Body of pancreas (tissue), 4 donors: ENCODE results near the gene SHC4. TPM values are rescaled to one million over a fixed set of nuclear protein-coding genes. Genes with fewer than 3 reads are reported as not detected.

Experiments used
- ATAC-seq: fragments of 150-250 bp; one replicate; pipeline ENCODE4 v1.9.1; 2016
- DNase-seq, 4 donors: peaks; one replicate each; pipeline ENCODE4 v3.0.0-alpha.2; 2019
- H3K27ac ChIP-seq, 4 donors: fragments of 200-600 bp; sonication (generic); 1 replicate in 3 of 4; 2 replicates in 1 of 4; pipeline versions ENCODE4 v1.5.1 to v1.6.1; 2016 to 2019; ENCODE audit warnings: mild to moderate bottlenecking in 1 of 4, mixed read lengths in 1 of 4, moderate library complexity in 1 of 4
- H3K27me3 ChIP-seq, 2 donors: fragments of 200-600 bp; sonication (generic); one replicate each; pipeline ENCODE4 v1.6.0; 2016; ENCODE audit warnings: mild to moderate bottlenecking in 1 of 2
- H3K36me3 ChIP-seq, 2 donors: fragments of 200-600 bp; sonication (generic); replicated peaks in 1 of 2; 2 replicates each; pipeline ENCODE4 v1.5.1; 2016; ENCODE audit warnings: low read depth in 2 of 2; ENCODE audit not compliant: insufficient read depth in 1 of 2
- H3K4me1 ChIP-seq: fragments of 200-600 bp; sonication (generic); one replicate; pipeline ENCODE4 v1.6.0; 2016
- H3K4me3 ChIP-seq, 2 donors: fragments of 200-600 bp; sonication (generic); 1 replicate in 1 of 2; 2 replicates in 1 of 2; pipeline ENCODE4 v1.5.1; 2016 to 2019
- H3K9me3 ChIP-seq, 3 donors: fragments of 200-600 bp; sonication (generic); 1 replicate in 2 of 3; 2 replicates in 1 of 3; pipeline ENCODE4 v1.5.1; 2016
- POLR2A ChIP-seq, 3 donors: fragments of 450-650 bp; IDR thresholded peaks; one replicate each; pipeline ENCODE4 v1.6.1; 2016; ENCODE audit warnings: antibody characterized with exemption in 3 of 3, mild to moderate bottlenecking in 2 of 3
- WGBS, 2 donors: methylation state at CpG; one replicate each; pipeline ENCODE4 v1.1.5; 2017; 5-methylcytosine and 5-hydroxymethylcytosine counted together
- intact Hi-C: fragments of 100-400 bp; cut with DNase I; formaldehyde crosslinking; loops from one replicate; pipeline ENCODE4 v1.15.1; 2023
- total RNA-seq, 2 donors: library from RNA; depleted of rRNA; stranded (reverse); fragments of >200 nt; gene quantifications; one replicate each; pipeline ENCODE4 v1.1.0, GENCODE V29; 2016
- TF ChIP-seq, protein P1 (sequence below), 7 experiments: fragments of 450-650 bp in 4 of 7; fragments of 200-600 bp in 3 of 7; sonication (generic) in 3 of 7; IDR thresholded peaks; one replicate each; pipeline ENCODE4 v1.5.1; 2016 to 2019; ENCODE audit warnings: antibody characterized with exemption in 7 of 7

SHC4 gene
- total RNA-seq, 2 donors from 2014 or later = 0.78 TPM; not detected in 1

DNA sequence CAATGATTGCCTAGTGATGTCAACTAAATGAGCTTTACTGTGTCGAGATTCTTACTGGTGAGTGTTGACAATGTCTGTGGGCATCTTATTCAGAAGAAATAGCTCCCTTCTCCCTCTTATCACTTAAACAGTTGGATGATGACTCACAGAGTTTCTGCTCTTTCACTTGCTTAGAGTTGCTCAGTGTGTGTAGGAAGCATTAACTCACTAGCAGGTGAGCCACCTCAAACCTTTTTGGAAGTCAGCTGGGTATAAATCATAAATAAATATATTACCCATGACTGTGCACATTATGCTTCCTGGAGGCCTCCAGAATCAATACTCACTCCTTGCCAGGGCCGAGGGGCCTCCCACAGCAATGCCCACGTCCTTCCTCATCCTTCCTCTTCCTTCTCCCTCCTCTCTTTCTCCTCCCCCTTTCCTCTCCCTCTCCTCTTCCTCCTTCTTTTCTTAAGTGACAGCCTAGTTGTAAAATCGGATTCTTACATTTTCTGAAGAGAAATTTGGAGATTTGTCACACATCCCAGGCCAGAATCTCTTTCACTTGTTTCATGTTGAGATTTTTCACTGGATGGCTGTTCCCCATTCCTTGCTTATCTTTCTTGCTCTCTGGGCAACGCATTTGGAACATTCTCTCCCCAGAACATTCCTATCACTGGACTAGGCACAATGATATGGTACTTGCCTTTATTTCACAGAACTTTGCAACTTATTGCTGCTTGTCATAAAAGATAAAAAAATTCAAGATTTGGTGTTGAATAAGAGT, 17.5 kb downstream of the SHC4 start:
- Histone ChIP-seq H3K4me3 (no peak overlapping the region), H3K4me1 (no peaks in the 10 kb centered on the region), H3K36me3 (no peaks in the 10 kb centered on the region), H3K9me3 (no peaks in the 10 kb centered on the region), H3K27ac (peak overlapping the region in 2 of 4 donors; percentile 24), H3K27me3 (no peaks in the 10 kb centered on the region)
- 19% methylated on average over 5 of the region's 5 CpGs for WGBS, 2 donors
- peak; percentile 64 for ATAC-seq
- no peak for DNase-seq
- intact Hi-C loops = no loop called here
- no peak for TF ChIP-seq POLR2A (IDR thresholded peaks at IDR 0.05)
- TF ChIP-seq, protein P1, sequence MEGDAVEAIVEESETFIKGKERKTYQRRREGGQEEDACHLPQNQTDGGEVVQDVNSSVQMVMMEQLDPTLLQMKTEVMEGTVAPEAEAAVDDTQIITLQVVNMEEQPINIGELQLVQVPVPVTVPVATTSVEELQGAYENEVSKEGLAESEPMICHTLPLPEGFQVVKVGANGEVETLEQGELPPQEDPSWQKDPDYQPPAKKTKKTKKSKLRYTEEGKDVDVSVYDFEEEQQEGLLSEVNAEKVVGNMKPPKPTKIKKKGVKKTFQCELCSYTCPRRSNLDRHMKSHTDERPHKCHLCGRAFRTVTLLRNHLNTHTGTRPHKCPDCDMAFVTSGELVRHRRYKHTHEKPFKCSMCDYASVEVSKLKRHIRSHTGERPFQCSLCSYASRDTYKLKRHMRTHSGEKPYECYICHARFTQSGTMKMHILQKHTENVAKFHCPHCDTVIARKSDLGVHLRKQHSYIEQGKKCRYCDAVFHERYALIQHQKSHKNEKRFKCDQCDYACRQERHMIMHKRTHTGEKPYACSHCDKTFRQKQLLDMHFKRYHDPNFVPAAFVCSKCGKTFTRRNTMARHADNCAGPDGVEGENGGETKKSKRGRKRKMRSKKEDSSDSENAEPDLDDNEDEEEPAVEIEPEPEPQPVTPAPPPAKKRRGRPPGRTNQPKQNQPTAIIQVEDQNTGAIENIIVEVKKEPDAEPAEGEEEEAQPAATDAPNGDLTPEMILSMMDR (IDR thresholded peaks at IDR 0.05) = no peak

DNA sequence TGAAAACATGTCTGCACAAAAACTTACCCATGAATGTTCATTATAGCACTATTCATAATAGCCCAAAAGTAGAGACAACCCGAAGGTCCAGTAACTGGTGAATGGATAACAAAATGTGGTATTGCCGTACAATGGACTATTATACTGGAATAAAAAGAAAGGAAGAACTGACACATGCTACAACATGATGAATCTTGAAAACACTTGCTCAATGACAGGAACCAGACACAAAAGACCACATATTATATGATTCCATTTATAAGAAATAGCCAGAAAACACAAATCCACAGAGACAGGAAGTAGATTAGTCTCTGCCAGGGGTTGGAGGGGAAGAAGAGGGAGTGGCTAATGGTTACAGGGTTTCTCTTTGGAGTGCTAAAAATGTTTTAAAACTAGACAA, 18.3 kb downstream of the SHC4 start:
- no peaks in the 10 kb centered on the region for H3K4me1 ChIP-seq
- H3K9me3 ChIP-seq = no peaks in the 10 kb centered on the region
- H3K27me3 ChIP-seq = no peaks in the 10 kb centered on the region
- no peak overlapping the region for H3K4me3 ChIP-seq
- TF ChIP-seq POLR2A (IDR thresholded peaks at IDR 0.05) = no peak
- TF ChIP-seq, protein P1 (IDR thresholded peaks at IDR 0.05) = no peak
- DNase-seq (no peak), ATAC-seq (no peak)
- WGBS, 2 donors = 40 to 84% methylated on average over 2 of the region's 2 CpGs
- intact Hi-C loops = no loop called here
- H3K27ac ChIP-seq = no peak overlapping the region
- H3K36me3 ChIP-seq = no peaks in the 10 kb centered on the region

DNA sequence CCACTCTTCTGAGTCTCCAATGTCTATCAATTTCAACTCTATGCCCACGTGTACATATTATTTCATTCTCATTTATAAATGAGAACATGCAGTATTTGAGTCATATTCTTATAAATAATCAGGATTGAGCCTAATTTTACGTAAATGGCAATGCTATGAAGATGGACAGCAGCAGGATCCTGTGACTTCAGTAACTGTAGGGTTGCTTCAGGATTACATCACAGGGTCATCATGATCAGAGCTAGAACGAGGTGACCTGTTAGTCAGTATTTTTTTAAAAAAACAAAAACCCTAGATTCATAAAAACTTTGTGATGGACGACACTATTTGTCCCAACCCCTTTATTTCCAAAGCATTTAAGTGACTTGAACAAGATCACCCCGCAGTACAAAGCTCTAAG, 21.8 kb downstream of the SHC4 start:
- Histone ChIP-seq H3K4me3 (no peak overlapping the region), H3K27me3 (no peaks in the 10 kb centered on the region), H3K4me1 (no peaks in the 10 kb centered on the region), H3K36me3 (no peaks in the 10 kb centered on the region), H3K27ac (no peak overlapping the region), H3K9me3 (no peaks in the 10 kb centered on the region)
- DNase-seq (no peak), ATAC-seq (no peak)
- intact Hi-C loops = no loop called here
- no peak for TF ChIP-seq POLR2A (IDR thresholded peaks at IDR 0.05)
- TF ChIP-seq, protein P1 (IDR thresholded peaks at IDR 0.05) = no peak
- WGBS, 2 donors = 58% methylated on average over 5 of the region's 5 CpGs

DNA sequence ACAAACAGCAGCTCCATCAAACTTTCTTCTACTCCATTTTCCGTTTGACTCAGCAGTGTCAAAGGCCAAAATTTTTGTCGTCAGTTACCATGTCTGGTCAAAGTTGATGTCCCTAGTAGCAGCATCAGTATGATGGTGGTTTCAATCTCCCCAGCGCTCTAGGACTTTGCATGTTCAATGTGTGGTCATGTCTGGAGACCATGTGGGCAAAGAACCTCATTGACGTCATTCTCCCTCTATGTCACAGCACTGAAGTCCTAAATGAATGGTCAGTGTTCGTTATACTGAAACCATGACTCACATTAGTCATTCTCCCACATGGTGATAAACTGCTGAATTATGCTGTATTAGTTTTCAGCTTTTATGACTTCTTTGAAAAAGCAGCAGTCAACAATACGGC, 23.2 kb downstream of the SHC4 start:
- intact Hi-C loops = no loop called here
- 59 to 64% methylated on average over 6 of the region's 6 CpGs for WGBS, 2 donors
- no peak for DNase-seq

DNA sequence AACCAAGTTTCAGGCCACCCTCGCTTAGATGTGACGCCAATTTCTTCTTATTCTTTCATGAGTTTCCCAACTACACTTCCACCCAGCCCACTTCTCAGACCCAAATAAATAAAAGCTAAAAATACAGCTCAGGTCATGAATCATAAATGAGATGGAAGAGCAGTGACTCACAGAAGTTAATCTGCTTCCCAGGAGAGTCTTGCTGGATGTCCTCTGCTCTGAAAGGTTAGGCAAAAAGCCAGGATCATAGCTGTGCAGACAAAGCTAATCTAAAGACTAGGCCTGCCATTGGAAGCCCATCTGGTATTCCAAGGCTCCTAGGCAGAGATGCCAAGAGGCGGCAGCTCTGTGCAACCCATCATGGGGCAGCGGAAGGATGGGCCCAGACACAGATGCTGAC, 24.1 kb downstream of the SHC4 start:
- DNase-seq = no peak
- Histone ChIP-seq H3K27me3 (no peaks in the 10 kb centered on the region), H3K27ac (no peak overlapping the region), H3K4me3 (no peak overlapping the region), H3K9me3 (no peaks in the 10 kb centered on the region), H3K4me1 (no peaks in the 10 kb centered on the region), H3K36me3 (no peaks in the 10 kb centered on the region)
- 88 to 95% methylated on average over 4 of the region's 4 CpGs for WGBS, 2 donors
- TF ChIP-seq, protein P1 (IDR thresholded peaks at IDR 0.05) = no peak
- no peak for TF ChIP-seq POLR2A (IDR thresholded peaks at IDR 0.05)
- intact Hi-C loops = no loop called here
- ATAC-seq = no peak

More for the DNA sequence above, 23.2 kb downstream of the SHC4 start:
- H3K4me1 ChIP-seq = no peaks in the 10 kb centered on the region
- no peaks in the 10 kb centered on the region for H3K36me3 ChIP-seq
- no peak overlapping the region for H3K27ac ChIP-seq
- no peaks in the 10 kb centered on the region for H3K27me3 ChIP-seq
- no peak for ATAC-seq
- no peaks in the 10 kb centered on the region for H3K9me3 ChIP-seq
- no peak overlapping the region for H3K4me3 ChIP-seq
- no peak for TF ChIP-seq POLR2A (IDR thresholded peaks at IDR 0.05)
